CD8-positive, alpha-beta memory T cell (primary cell): ENCODE measurements around the gene TOR2A. TPM values are rescaled to one million over a fixed set of nuclear protein-coding genes. Genes with fewer than 3 reads are reported as not detected.
A peak's percentile ranks its signal among the peaks of the same experiment; 100 is the strongest.

Experiments
- CTCF ChIA-PET: fragments of 350-600 bp; sonication (Branson Sonifier 250); formaldehyde crosslinking; loops from one replicate; lab custom pipeline; 2021; ENCODE audit warnings: antibody characterized with exemption; lab: Charles Lee
- POLR2A ChIA-PET: fragments of 350-600 bp; sonication (Branson Sonifier 250); formaldehyde crosslinking; loops from one replicate; lab custom pipeline; 2021; ENCODE audit warnings: antibody characterized with exemption; lab: Charles Lee
- DNase-seq, 5 donors: peaks; one replicate each; pipeline versions ENCODE4 v3.0.0 to v3.0.0-alpha.2; 2020 to 2022; ENCODE audit warnings: mixed read lengths in 1 of 5
- H3K27ac ChIP-seq: one replicate; pipeline ENCODE4 v1.7.0; 2013; ENCODE audit warnings: low read depth, mild to moderate bottlenecking, low read length, moderate library complexity
- H3K27me3 ChIP-seq: 2 replicates; pipeline ENCODE4 v1.7.0; 2013; ENCODE audit warnings: low read length, mild to moderate bottlenecking; ENCODE audit not compliant: insufficient read depth, poor library complexity, severe bottlenecking
- H3K36me3 ChIP-seq: 2 replicates; pipeline ENCODE4 v1.7.0; 2013; ENCODE audit warnings: mild to moderate bottlenecking, low read length, moderate library complexity; ENCODE audit not compliant: insufficient read depth
- H3K4me1 ChIP-seq: 2 replicates; pipeline ENCODE4 v1.7.0; 2013; ENCODE audit warnings: mild to moderate bottlenecking, low read length, moderate library complexity; ENCODE audit not compliant: insufficient read depth
- H3K4me3 ChIP-seq: 2 replicates; pipeline ENCODE4 v1.7.0; 2013; ENCODE audit warnings: mild to moderate bottlenecking, low read length
- H3K9me3 ChIP-seq: 2 replicates; pipeline ENCODE4 v1.7.0; 2013; ENCODE audit warnings: mild to moderate bottlenecking, low read length
- H3K27ac Mint-ChIP-seq, 8 donors: one replicate each; pipeline ENCODE4 v1.8.0; 2020 to 2021; ENCODE audit warnings: mixed read lengths in 8 of 8, mild to moderate bottlenecking in 6 of 8, inconsistent platforms in 3 of 8, moderate library complexity in 3 of 8
- H3K27me3 Mint-ChIP-seq, 2 donors: one replicate each; pipeline ENCODE4 v1.8.0; 2020 to 2021; ENCODE audit warnings: mixed read lengths in 2 of 2, mild to moderate bottlenecking in 1 of 2, moderate library complexity in 1 of 2
- H3K36me3 Mint-ChIP-seq, 3 donors: one replicate each; pipeline ENCODE4 v1.8.0; 2020 to 2021; ENCODE audit warnings: mixed read lengths in 3 of 3, inconsistent platforms in 1 of 3, mild to moderate bottlenecking in 1 of 3
- H3K4me1 Mint-ChIP-seq, 3 donors: one replicate each; pipeline ENCODE4 v1.8.0; 2020 to 2021; ENCODE audit warnings: mixed read lengths in 3 of 3, inconsistent platforms in 1 of 3, mild to moderate bottlenecking in 1 of 3
- H3K4me3 Mint-ChIP-seq, 7 donors: one replicate each; pipeline ENCODE4 v1.8.0; 2020 to 2021; ENCODE audit warnings: mixed read lengths in 7 of 7, mild to moderate bottlenecking in 6 of 7, moderate library complexity in 4 of 7, inconsistent platforms in 2 of 7
- H3K9me3 Mint-ChIP-seq, 5 donors: one replicate each; pipeline ENCODE4 v1.8.0; 2020 to 2022; ENCODE audit warnings: mixed read lengths in 5 of 5, mild to moderate bottlenecking in 3 of 5, moderate library complexity in 2 of 5, inconsistent platforms in 1 of 5
- polyA plus RNA-seq: library from polyadenylated mRNA; unstranded; fragments of 300-500 nt; fragmentation: Illumina TruSeq; gene quantifications from one replicate; pipeline ENCODE4 v1.2.3, GENCODE V29; 2021
- total RNA-seq, 2 experiments: library from RNA; stranded (reverse); gene quantifications; one replicate each; pipeline ENCODE4 v1.2.3, GENCODE V29; 2021

The TOR2A gene
- total and polyA plus RNA-seq, 3 experiments from 2014 or later: 30.7 to 37.0 (median 33.7) TPM

- H3K4me1 Mint-ChIP-seq: peaks cover 41 to 54% (median 44%) of the 10 kb centered on the region in 3 donors
- H3K4me3 Mint-ChIP-seq: peak overlapping the region in 2 of 7 donors; percentile 44 to 73
- no peak overlapping the region for H3K4me3 ChIP-seq
- no peaks in the 10 kb centered on the region for H3K9me3 ChIP-seq
- H3K27ac ChIP-seq: no peak overlapping the region
- H3K27ac Mint-ChIP-seq: no peak overlapping the region
- ChIA-PET POLR2A (no interaction called here), CTCF (interaction anchor here (2.3 kb wide), 1 partner anchor 23 kb away, joined by 12 read pairs; the partner anchor contains the start of gene TOR2A)
- H3K4me1 ChIP-seq: peaks cover 26% of the 10 kb centered on the region
- H3K9me3 Mint-ChIP-seq: no peaks in the 10 kb centered on the region
- H3K27me3 ChIP-seq: no peaks in the 10 kb centered on the region
- no peaks in the 10 kb centered on the region for H3K36me3 ChIP-seq
- peaks cover 0 to 7% (median 1%) of the 10 kb centered on the region in 3 donors for H3K36me3 Mint-ChIP-seq
- no peak for DNase-seq
- H3K27me3 Mint-ChIP-seq: peaks cover 0 to 5% of the 10 kb centered on the region in 2 donors
These were observed 23.2 kb downstream of the TOR2A start for GRCh38 chr9:127711831-127712274.

GRCh38 chr9:127711226-127711701, 23.8 kb downstream of the TOR2A start:
- Histone ChIP-seq H3K27me3 (no peaks in the 10 kb centered on the region), H3K27ac (no peak overlapping the region), H3K9me3 (no peaks in the 10 kb centered on the region), H3K36me3 (no peaks in the 10 kb centered on the region), H3K4me3 (no peak overlapping the region), H3K4me1 (peaks cover 23% of the 10 kb centered on the region)
- POLR2A ChIA-PET: no interaction called here
- Mint-ChIP-seq H3K9me3 (no peaks in the 10 kb centered on the region), H3K27me3 (peaks cover 0 to 5% of the 10 kb centered on the region in 2 donors), H3K27ac (peak overlapping the region in 5 of 8 donors; percentile 35 to 95 (median 47)), H3K4me1 (peaks cover 40 to 52% (median 43%) of the 10 kb centered on the region in 3 donors), H3K4me3 (peak overlapping the region; percentile 26 to 79 (median 44)), H3K36me3 (peaks cover 0 to 7% (median 1%) of the 10 kb centered on the region in 3 donors)
- DNase-seq: no peak
- CTCF ChIA-PET: interaction anchor here (1.2 to 2.3 kb wide), 2 partner anchors 18 to 23 kb away, joined by 3 to 12 read pairs; partner anchors contain the start of gene TOR2A

GRCh38 chr9:127710204-127710783, 24.8 kb downstream of the TOR2A start:
- H3K27ac Mint-ChIP-seq: peak overlapping the region in 4 of 8 donors; percentile 33 to 85 (median 76)
- CTCF ChIA-PET: interaction anchor here (1.2 to 3.8 kb wide), 2 partner anchors 19 to 25 kb away, joined by 3 to 28 read pairs; partner anchors contain the start of gene TOR2A
- Histone ChIP-seq H3K4me1 (peaks cover 19% of the 10 kb centered on the region), H3K9me3 (no peaks in the 10 kb centered on the region), H3K27me3 (no peaks in the 10 kb centered on the region), H3K36me3 (no peaks in the 10 kb centered on the region), H3K4me3 (no peak overlapping the region), H3K27ac (no peak overlapping the region)
- H3K4me3 Mint-ChIP-seq: peak overlapping the region in 3 of 7 donors; percentile 49 to 58 (median 52)
- POLR2A ChIA-PET: no interaction called here
- peaks cover 0 to 3% of the 10 kb centered on the region in 2 donors for H3K27me3 Mint-ChIP-seq
- no peak for DNase-seq
- H3K4me1 Mint-ChIP-seq: peaks cover 30 to 43% (median 36%) of the 10 kb centered on the region in 3 donors
- H3K36me3 Mint-ChIP-seq: peaks cover 0 to 2% (median 0%) of the 10 kb centered on the region in 3 donors
- H3K9me3 Mint-ChIP-seq: no peaks in the 10 kb centered on the region

- peak in 1 of 5 donors; percentile 39 for DNase-seq
- Mint-ChIP-seq H3K4me1 (peaks cover 23 to 34% (median 32%) of the 10 kb centered on the region in 3 donors), H3K9me3 (no peaks in the 10 kb centered on the region), H3K27ac (peak overlapping the region in 1 of 8 donors; percentile 79), H3K4me3 (peak overlapping the region in 1 of 7 donors; percentile 52), H3K27me3 (peaks cover 0 to 3% of the 10 kb centered on the region in 2 donors), H3K36me3 (no peaks in the 10 kb centered on the region)
- H3K36me3 ChIP-seq: no peaks in the 10 kb centered on the region
- no peak overlapping the region for H3K27ac ChIP-seq
- H3K4me1 ChIP-seq: peaks cover 14% of the 10 kb centered on the region
- ChIA-PET POLR2A (no interaction called here), CTCF (interaction anchor here (1.0 to 3.8 kb wide), 2 partner anchors 26 to 39 kb away, joined by 3 to 28 read pairs; partner anchors contain the start of gene TOR2A)
- no peaks in the 10 kb centered on the region for H3K27me3 ChIP-seq
- H3K9me3 ChIP-seq: no peaks in the 10 kb centered on the region
- H3K4me3 ChIP-seq: no peak overlapping the region
These were observed 26.0 kb downstream of the TOR2A start for GRCh38 chr9:127708952-127709587.

GRCh38 chr9:127707766-127708165, 27.3 kb downstream of the TOR2A start:
- H3K4me3 Mint-ChIP-seq: peak overlapping the region in 1 of 7 donors; percentile 40

GRCh38 chr9:127706836-127707241, 28.3 kb downstream of the TOR2A start, which contains the start of gene CFAP157:
Gene CFAP157 (plus strand): TSS chr9:127706988. CDS start chr9:127707032, 44 bp downstream.
- no peaks in the 10 kb centered on the region for H3K27me3 ChIP-seq
- Mint-ChIP-seq H3K27me3 (peaks cover 0 to 3% of the 10 kb centered on the region in 2 donors), H3K9me3 (no peaks in the 10 kb centered on the region), H3K4me1 (peaks cover 23 to 29% (median 25%) of the 10 kb centered on the region in 3 donors), H3K36me3 (no peaks in the 10 kb centered on the region), H3K27ac (peak within 1 kb of the TSS in 6 of 8 donors; percentile 19 to 62 (median 42)), H3K4me3 (peak within 1 kb of the TSS in 1 of 7 donors; percentile 40)
- POLR2A ChIA-PET: interaction anchor here (1.1 kb wide), 1 partner anchor 28 kb away, joined by 4 read pairs; the partner anchor contains the start of gene TOR2A
- peaks cover 13% of the 10 kb centered on the region for H3K4me1 ChIP-seq
- no peak within 1 kb of the TSS for H3K4me3 ChIP-seq
- H3K27ac ChIP-seq: no peak within 1 kb of the TSS
- H3K36me3 ChIP-seq: no peaks in the 10 kb centered on the region
- no peak for DNase-seq
- CTCF ChIA-PET: interaction anchor here (3.8 kb wide), 1 partner anchor 28 kb away, joined by 28 read pairs; the partner anchor contains the start of gene TOR2A
- H3K9me3 ChIP-seq: no peaks in the 10 kb centered on the region

More at GRCh38 chr9:127707766-127708165, 27.3 kb downstream of the TOR2A start:
- Mint-ChIP-seq H3K27me3 (peaks cover 0 to 3% of the 10 kb centered on the region in 2 donors), H3K9me3 (no peaks in the 10 kb centered on the region), H3K4me1 (peaks cover 23 to 29% (median 28%) of the 10 kb centered on the region in 3 donors), H3K36me3 (no peaks in the 10 kb centered on the region), H3K27ac (peak overlapping the region in 6 of 8 donors; percentile 19 to 62 (median 42))
- Histone ChIP-seq H3K27me3 (no peaks in the 10 kb centered on the region), H3K27ac (no peak overlapping the region), H3K4me3 (no peak overlapping the region), H3K36me3 (no peaks in the 10 kb centered on the region), H3K9me3 (no peaks in the 10 kb centered on the region), H3K4me1 (peaks cover 13% of the 10 kb centered on the region)
- POLR2A ChIA-PET: interaction anchor here (1.1 kb wide), 1 partner anchor 27 kb away, joined by 4 read pairs; the partner anchor contains the start of gene TOR2A
- CTCF ChIA-PET: interaction anchor here (1.1 to 3.8 kb wide), 2 partner anchors 27 to 163 kb away, joined by 4 to 28 read pairs; partner anchors contain the start of gene TOR2A
- peak in 4 of 5 donors; percentile 33 to 73 (median 50) for DNase-seq

GRCh38 chr9:127705577-127706379, 29.3 kb downstream of the TOR2A start:
- H3K4me3 Mint-ChIP-seq: no peak overlapping the region
- Histone ChIP-seq H3K27me3 (no peaks in the 10 kb centered on the region), H3K9me3 (no peaks in the 10 kb centered on the region), H3K4me1 (peaks cover 4% of the 10 kb centered on the region), H3K4me3 (no peak overlapping the region), H3K36me3 (no peaks in the 10 kb centered on the region), H3K27ac (no peak overlapping the region)
- H3K9me3 Mint-ChIP-seq: no peaks in the 10 kb centered on the region
- no peaks in the 10 kb centered on the region for H3K36me3 Mint-ChIP-seq
- peaks cover 14 to 19% (median 19%) of the 10 kb centered on the region in 3 donors for H3K4me1 Mint-ChIP-seq
- CTCF ChIA-PET: interaction anchor here (1.0 to 2.2 kb wide), 2 partner anchors 27 to 29 kb away, joined by 3 to 12 read pairs; partner anchors contain the start of gene TOR2A
- DNase-seq: peak in 1 of 5 donors; percentile 39
- peaks cover 0 to 3% of the 10 kb centered on the region in 2 donors for H3K27me3 Mint-ChIP-seq
- POLR2A ChIA-PET: interaction anchor here (0.6 kb wide), 1 partner anchor 164 kb away, joined by 6 read pairs; no protein-coding TSS in a partner anchor
- H3K27ac Mint-ChIP-seq: no peak overlapping the region
